ENCODE data around the gene CEP152.
"Not testable (repeated sequence)": the region's sequence is repeated elsewhere in the genome, so short reads cannot be mapped to it uniquely, and the experiment has no call there.

CEP152 gene

DNA sequence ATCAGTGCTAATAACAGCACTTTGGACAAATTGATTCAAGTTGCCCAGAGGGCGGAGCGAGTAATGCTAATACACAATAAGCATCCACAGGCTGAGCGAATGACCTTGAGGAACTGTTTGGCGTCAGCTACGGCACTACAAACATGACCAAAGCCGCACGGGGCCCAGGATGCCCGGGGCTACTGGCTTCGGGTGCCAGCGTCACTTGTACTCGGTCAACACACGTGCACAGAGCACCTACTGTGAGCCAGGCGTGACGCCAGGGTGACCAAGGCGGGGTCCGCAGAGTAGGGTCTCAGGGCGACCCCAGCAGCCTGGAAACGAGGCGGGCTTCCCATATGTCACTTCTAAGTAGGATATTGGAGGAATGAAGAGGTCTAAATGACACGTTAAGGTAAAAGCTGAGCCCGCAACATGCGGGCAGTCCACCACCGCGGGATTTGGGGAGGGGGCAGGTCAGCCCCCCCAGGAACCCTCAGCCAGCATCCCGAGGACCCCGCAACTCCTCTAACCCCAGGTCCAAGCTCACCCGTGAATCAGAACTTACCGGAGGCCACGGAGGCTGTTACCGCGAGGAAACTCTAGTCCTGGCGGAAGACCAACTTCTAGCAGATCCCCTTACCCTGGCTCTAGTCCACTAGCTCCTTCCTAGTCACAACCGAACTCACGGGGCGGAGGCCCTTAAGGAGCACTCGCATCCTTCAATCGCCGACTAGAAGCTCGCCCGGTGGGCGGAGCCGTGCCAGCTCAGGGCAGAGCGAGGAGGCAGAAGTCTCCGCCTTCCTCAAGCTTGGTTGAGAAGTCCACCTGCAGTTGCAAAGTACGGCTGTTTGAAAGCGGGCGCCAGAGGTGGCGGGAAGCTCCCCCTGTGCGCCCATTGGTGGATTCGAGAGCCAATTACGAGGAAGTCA is at the start of gene CEP152:
TSS of gene CEP152 (minus strand) at position 656 of the 911 bp plus-strand sequence. CDS start 5,420 bp downstream, outside the sequence.
- peak; percentile 95 for DNase-seq (ENCODE audit: low read depth)

- DNase-seq (ENCODE audit: low read depth): no peak
Measured at GRCh38 chr15:48859426-48859825, 48.6 kb upstream of the CEP152 start.

DNA sequence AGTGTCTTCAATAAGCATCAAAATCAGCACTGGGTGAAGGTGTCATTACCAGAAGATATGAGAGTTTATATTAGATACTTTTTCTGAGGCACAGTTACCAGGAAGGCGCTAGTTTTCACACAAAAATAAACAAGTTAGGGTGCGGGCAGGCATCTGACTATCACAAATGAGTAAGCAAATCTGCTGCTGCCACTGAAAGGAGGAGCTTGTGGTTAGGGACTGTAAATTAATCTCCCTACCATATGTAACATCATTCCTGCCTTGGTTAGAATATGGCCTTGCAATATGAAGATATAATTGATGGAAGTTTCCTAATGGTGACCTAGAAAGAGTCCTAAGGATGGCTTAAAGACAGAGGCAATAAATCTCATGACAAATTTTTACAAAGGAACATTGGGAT is 47.5 kb upstream of the CEP152 start:
- no peak for DNase-seq (ENCODE audit: low read depth)

- DNase-seq (ENCODE audit: low read depth): no peak
Measured at GRCh38 chr15:48856942-48857341, 46.1 kb upstream of the CEP152 start.

- DNase-seq (ENCODE audit: low read depth): no peak
Measured at GRCh38 chr15:48855501-48856440, 44.9 kb upstream of the CEP152 start.

- DNase-seq (ENCODE audit: low read depth): not testable (repeated sequence)
Measured at GRCh38 chr15:48854434-48854833, 43.6 kb upstream of the CEP152 start.

- no peak for DNase-seq (ENCODE audit: low read depth)
Measured at GRCh38 chr15:48851956-48852355, 41.1 kb upstream of the CEP152 start.

DNA sequence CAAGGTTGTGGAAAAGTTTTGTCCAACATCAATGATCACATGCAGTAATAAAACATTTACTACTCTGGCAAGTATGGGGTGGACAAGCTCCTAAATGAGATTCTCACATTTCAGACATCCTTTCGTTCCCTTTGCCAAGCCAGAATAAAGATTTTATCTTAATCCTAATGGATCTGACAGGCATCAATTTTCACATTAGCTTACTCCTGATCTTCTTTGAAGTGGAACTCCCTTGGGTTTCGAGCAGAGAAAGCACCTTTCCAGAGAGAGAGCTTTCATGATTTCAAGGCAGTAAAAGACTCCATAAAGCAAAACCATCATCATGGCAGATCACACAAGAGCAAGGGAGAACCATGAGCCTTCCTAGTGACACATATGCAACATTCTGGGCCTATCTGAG is 39.8 kb upstream of the CEP152 start:
- DNase-seq (ENCODE audit: low read depth): no peak

DNA sequence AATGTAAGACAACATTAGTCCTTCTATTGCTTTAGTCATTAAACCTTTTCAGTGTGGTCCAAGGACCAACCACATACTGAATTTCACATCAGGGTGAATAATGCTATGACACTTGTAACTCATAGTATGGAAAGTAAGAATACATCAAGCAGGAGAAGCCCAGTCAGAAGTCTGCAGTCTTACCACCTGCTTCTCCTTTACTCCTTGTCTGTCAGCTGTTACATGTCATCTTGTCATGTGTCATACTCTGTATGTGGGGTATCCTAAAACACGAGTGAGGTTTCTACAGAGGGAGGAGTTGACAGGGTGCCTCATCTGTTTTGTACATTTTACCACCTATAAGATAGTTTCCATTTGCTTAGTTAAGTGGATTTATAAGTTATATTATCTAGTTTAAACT is 34.3 kb upstream of the CEP152 start:
- no peak for DNase-seq (ENCODE audit: low read depth)

DNA sequence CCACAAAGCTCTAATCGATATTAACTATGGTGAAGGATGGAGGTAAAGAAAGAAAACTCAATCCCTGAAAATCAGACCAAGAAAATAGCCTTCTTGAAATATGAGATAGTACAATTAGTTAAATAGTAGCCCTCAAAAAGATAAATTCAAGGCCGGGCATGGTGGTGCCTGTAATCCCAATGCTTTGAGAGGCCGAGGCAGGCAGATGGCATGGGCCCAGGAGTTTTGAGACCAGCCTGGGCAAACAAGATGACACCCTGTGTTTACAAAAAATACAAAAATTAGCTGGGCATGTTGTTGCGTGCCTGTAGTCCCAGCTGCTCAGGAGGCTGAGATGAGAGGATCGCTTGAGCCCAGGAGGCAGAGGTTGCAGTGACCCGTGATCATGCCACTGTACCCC is 31.6 kb upstream of the CEP152 start:
- no peak for DNase-seq (ENCODE audit: low read depth)

DNA sequence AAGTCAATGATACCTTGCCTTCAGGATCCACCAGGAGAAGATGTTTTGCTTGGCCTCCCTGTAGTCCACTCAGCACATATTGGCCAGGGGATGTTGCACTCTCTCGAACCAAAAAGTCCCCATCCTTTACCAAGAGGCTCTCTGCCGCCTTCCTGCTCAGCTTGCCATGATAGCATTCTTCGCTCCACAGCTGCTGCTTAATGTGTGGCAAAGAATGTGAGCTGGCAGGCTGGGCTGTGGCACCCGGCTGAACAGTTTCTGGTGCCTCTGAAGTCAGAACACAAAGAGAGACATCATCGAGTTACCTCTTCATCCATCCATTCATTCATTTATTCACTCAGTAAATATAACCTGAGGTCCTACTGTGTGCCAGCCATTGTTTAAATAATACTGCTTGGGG is 23.9 kb upstream of the CEP152 start:
- no peak for DNase-seq (ENCODE audit: low read depth)

GRCh38 chr15:48833526-48834239 is 22.8 kb upstream of the CEP152 start:
- no peak for DNase-seq (ENCODE audit: low read depth)

- DNase-seq (ENCODE audit: low read depth): no peak
Measured at GRCh38 chr15:48832648-48833047, 21.8 kb upstream of the CEP152 start.

GRCh38 chr15:48828906-48829305 is 18.0 kb upstream of the CEP152 start:
- DNase-seq (ENCODE audit: low read depth): no peak

- DNase-seq (ENCODE audit: low read depth): no peak
Measured at GRCh38 chr15:48828471-48828870, 17.6 kb upstream of the CEP152 start.

- DNase-seq (ENCODE audit: low read depth): no peak
Measured at GRCh38 chr15:48825075-48825474, 14.2 kb upstream of the CEP152 start.

DNA sequence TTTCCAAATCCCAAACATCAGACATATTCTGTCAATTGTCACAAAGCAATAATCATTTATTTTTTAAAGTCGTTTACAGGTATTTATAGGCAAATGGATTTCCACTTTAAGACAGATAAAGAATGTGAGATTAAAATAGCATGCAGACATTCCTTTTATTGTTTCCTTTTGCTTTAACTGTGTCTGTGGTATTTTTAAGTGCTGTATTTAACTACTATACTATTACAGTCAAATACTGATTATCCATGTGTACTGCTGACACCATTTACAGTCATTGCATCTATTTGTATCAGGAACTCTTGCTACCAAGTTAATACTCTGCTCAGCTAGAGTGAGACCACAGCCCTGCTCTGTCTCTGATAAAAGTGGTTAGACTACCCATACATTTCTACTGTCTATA is 12.8 kb upstream of the CEP152 start:
- no peak for DNase-seq (ENCODE audit: low read depth)

- DNase-seq (ENCODE audit: low read depth): no peak
Measured at GRCh38 chr15:48823237-48823636, 12.4 kb upstream of the CEP152 start.

GRCh38 chr15:48814286-48814685 is 3.4 kb upstream of the CEP152 start:
- no peak for DNase-seq (ENCODE audit: low read depth)

DNA sequence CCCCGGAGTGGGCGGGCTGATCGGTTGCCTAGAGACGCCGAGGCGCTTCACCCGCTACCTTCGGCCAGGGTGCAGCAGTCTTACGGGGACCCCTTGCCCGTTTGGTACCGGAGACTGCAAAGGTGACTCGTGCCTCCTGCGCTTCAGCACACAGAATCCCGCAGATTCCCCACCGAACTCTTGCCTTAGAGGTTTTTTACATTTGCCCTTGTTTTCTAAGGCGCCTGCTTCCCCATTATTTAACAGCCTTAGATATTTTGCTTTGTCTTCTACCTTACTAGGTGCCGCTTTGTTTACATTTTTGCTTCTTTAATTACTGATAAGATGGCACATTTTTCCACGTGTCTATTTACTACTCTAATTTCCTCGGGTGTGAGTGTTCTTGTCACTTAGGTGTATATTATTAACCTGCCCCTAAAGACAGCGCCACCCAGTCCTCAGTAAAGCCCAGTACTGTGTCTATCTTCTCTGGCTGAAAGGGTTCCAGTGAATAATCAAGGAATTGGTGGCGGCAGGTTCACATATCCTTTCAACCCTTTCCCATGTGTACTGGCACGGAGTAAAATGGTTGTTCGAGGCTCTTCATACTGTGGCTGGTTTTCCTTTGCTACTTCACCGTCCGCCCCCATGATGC is 573 bp upstream of the CEP152 start:
- DNase-seq (ENCODE audit: low read depth): no peak

- DNase-seq (ENCODE audit: low read depth): no peak
Measured at GRCh38 chr15:48806151-48806550, 4.7 kb downstream of the CEP152 start.

DNA sequence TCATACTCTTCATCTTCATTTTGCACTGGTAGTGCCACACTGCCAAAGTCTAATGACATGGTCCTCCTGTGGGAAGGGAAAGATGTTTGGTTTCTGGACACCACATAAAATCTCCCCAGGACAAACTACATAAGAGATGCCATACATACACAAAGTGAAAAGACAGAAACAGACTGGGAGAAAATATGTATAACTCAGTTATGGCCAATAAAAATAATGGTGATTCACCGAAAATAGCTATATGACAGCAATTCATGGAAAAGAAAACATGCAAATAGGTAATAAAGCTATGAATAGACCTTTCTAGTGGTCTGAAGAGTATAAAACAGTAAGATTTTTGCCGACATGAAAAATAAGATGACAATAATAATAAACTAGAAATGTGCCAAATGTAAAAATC is 5.3 kb downstream of the CEP152 start:
- no peak for DNase-seq (ENCODE audit: low read depth)
